Measurements from ENCODE around the gene NXN.

GRCh38 chr17:964876-965275 lies 14.7 kb downstream of the NXN start:
- no peak for TF ChIP-seq CTCF (IDR thresholded peaks at IDR 0.05)
- TF ChIP-seq EP300 (IDR thresholded peaks at IDR 0.05) = no peak

All from tibial nerve (tissue), 4 donors.